ENCODE results near the gene IFITM1.
"Not testable (repeated sequence)": the region's sequence is repeated elsewhere in the genome, so short reads cannot be mapped to it uniquely, and the experiment has no call there.

The IFITM1 gene

DNA sequence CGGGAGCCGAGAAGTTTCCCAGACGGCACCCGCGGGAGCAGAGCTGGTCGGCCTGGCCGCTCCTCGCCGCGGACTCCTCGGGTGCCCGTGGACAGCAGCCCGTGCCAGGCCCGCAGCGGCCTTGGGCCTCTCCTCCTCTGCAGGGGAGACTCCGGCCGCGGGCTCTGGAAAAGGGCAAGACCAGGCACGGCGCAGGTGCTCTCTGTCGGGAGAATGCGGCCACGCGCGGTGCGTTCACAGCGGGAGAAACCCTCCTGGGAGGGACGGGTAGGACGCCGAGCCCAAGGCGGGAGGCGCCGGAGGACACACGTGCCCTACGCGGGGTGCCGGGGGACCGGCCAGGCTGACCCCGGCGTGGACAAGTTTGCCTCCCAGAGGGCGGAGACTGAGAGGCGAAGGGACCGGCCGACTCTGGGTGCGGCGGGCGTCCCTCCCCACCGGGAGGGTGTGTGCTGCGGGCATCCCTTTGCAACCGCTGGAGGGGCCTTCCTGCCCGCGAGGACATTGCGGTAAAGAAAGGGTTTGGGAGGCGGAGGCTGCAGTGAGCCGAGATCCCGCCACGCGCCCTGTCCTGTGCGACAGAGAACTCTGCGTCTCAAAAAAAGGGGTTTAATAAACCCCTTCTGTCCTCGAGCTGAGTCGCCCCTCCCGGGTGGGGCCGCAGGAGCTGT is 2.3 kb downstream of the IFITM1 start:
- TF ChIP-seq POLR2A (IDR thresholded peaks at IDR 0.05; ENCODE audit: low read depth, low read length): no peak
- no peak for FAIRE-seq
- DNase-seq (ENCODE audit: insufficient read length, low spot score): no peak

DNA sequence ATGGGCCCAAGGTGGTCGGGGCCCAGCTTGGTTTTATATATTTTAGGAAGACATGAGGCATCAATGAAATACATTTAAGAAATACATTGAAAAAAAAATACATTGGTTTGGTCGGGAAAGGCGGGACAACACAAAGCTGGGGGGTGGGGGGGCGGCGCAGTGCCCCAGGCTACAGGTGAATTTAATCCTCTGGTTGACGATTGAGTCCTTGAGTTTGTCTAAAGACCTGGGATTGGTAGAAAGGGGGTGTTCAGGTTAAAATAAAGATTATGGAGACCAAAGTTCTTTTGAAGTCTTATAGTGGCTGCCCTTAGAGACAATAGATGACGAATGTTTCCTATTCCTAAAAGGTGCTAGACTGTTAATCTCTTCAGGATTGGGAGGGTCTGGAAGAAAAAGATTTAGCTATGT is 3.1 kb downstream of the IFITM1 start:
- DNase-seq (ENCODE audit: insufficient read length, low spot score) (no peak), FAIRE-seq (no peak)
- no peak for TF ChIP-seq POLR2A (IDR thresholded peaks at IDR 0.05; ENCODE audit: low read depth, low read length)

DNA sequence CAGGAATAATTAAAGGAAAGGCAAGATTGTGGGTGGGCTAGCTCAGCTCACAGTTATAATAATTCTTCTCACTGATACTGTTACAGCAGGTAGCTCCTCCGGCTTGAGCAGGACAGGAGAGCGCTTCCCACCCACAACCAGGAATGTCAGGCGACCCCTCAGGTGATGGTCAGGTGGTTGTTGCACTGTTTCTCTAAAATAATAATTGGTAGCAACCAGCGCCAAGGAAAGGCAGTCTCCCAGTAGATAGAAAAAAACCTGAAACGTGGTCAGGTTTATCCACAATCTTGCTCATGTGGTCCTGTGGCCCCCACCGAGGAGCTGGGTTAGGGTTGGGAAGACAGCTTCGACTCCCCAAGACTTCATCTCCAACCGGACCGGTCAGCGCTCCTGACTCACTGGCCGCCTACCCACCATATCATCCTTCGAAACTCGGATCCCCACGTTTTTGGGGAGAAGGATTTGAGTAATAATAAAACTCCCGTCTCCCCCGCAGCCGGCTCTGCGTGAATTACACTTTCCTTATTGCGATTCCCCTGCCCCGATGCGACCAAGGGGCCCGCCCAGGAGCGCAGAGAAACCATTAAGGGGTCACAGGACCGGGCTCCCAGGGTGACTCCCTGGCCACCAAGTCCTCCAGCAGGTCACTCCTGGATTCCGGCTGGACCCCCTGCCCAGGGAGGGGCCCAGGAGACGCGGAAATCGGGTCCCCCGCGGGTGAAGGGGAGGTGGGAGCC is 4.0 kb downstream of the IFITM1 start:
- not testable (repeated sequence) for FAIRE-seq; DNase-seq (ENCODE audit: insufficient read length, low spot score)

DNA sequence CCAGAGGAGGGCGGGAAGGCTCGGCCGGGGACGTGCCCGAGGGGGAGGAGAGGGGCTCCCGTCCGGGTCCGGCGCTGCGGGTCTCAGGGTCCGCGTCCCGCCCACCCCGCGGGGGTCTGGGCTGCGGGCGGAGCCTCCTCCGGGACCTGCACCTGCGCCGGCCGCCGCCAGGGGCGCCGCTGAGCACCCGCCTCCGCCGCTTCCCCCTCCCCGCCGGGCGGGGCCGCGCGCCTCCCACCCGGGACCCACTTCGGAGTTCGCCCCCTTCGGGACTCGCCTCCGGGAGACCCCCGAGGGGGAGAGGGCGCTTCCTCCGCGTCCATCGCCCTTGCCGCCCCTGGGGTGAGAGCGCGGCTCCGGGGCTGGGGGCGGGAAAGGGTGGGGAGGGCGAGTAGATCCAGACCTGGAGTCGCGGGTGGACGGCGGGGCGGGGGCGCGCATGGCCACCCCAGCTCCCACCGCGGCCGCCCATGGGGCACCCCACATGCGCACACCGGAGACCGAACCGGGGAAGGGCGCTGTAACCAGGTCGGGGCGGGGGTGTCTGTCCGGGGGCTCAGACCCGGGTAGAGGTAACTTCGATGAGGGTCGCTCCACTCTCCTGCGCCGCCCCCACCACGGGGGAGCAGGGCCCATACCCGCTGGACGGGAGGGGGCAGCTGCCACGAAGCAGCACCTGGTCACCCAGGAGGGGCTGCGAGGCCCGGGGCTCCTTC is 4.7 kb downstream of the IFITM1 start:
- FAIRE-seq: not testable (repeated sequence)

GRCh38 chr11:319121-319887 is 5.5 kb downstream of the IFITM1 start:
- DNase-seq (ENCODE audit: insufficient read length, low spot score); FAIRE-seq: not testable (repeated sequence)
- TF ChIP-seq POLR2A (IDR thresholded peaks at IDR 0.05; ENCODE audit: low read depth, low read length): 0 out of 2 replicates have a peak, but pooled peaks have one; percentile 6

More for the DNA sequence above, 4.7 kb downstream of the IFITM1 start:
- DNase-seq (ENCODE audit: insufficient read length, low spot score): not testable (repeated sequence)

- DNase-seq (ENCODE audit: insufficient read length, low spot score); FAIRE-seq: not testable (repeated sequence)
Measured at GRCh38 chr11:319888-320273, 6.0 kb downstream of the IFITM1 start.

DNA sequence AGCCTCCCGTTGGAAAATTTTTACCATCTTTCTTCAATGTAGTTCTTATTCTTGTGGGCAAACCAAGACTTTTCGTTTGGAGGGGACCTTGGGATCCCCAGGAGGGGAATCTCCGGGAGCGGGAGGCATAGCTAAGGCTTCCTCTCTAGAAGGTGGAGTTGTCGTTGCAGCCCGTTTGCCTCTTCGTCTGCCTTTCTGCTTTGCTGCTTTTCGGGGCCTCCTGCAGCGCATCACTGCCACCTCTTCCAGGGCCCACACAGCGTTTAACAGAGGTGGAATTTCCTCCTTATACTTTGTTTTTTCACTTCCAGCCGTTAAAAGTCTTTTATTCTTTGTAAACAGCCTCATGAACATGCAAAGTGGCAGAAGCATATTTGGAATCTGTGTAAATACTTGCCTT is 10.3 kb downstream of the IFITM1 start:
- no peak for FAIRE-seq
- DNase-seq (ENCODE audit: insufficient read length, low spot score): no peak
- no peak for TF ChIP-seq POLR2A (IDR thresholded peaks at IDR 0.05; ENCODE audit: low read depth, low read length)

DNA sequence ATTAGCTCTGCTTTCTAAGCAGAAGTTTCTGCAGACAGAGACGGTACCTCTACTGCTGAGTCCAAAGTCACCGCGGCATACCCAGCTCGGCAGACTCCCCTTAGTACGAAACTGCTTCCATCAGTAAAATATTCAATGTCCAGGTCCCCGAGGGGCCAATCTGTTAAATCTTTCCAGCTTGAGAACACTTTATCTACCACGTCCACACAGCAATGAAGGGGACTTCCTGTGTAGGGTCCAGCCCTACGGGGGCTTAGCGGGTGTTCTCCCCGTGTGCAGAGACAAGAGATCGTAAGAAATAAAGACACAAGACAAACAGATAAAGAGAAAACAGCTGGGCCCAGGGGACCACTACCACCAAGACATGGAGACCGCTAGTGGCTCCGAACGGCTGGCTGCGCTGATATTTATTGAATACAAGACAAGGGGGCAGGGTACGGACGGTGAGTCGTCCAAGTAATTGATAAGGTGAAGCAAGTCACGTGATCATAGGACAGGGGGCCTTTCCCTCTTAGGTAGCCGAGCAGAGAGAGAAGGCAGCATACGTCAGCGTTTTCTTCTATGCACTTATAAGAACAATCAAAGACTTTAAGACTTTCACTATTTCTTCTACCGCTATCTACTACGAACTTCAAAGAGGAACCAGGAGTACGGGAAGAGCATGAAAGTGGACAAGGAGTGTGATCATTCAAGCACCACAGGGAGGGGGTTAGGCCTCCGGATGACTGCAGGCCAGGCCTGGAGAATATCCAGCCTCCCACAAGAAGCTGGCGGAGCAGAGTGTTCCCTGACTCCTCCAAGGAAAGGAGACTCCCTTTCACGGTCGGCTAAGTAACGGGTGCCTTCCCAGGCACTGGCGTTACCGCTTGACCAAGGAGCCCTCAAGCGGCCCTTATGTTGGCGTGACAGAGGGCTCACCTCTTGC is 11.0 kb downstream of the IFITM1 start:
- not testable (repeated sequence) for DNase-seq (ENCODE audit: insufficient read length, low spot score); FAIRE-seq

DNA sequence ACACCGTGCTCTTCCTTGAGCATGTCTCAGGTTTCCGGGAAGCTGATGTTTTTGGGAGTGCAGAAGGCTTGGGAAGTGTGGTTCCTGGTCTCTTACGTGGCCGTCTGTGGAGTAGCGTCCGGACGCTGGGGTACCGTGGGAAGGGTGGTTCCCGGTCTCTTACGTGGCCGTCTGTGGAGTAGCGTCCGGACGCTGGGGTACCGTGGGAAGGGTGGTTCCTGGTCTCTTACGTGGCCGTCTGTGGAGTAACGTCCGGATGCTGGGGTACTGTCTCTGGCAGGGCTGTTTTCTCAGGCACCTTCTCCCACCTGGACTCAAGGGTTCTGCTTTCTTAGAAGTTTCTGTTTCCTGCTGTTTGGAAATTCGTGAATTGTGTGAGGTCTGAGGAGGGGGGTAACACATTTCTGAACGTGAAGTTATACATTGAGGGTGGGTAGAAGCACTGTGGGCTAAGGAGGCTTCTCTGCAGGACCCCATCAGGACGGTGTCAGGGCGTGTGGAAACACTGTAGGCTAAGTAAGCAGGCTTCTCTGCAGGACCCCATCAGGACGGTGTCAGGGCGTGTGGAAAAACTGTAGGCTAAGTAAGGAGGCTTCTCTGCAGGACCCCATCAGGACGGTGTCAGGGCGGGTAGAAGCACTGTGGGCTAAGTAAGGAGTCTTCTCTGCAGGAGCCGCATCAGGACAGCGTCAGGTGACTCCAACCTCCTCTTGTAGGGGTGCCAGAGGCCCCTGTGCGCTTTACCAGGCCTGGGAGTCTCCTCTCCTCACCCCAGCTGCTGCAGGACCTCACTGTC is 12.2 kb downstream of the IFITM1 start:
- FAIRE-seq: no peak
- no peak for TF ChIP-seq POLR2A (IDR thresholded peaks at IDR 0.05; ENCODE audit: low read depth, low read length)
- DNase-seq (ENCODE audit: insufficient read length, low spot score): no peak

GRCh38 chr11:326592-326841 is 12.7 kb downstream of the IFITM1 start:
- DNase-seq (ENCODE audit: insufficient read length, low spot score): no peak
- no peak for FAIRE-seq
- TF ChIP-seq POLR2A (IDR thresholded peaks at IDR 0.05; ENCODE audit: low read depth, low read length): no peak

DNA sequence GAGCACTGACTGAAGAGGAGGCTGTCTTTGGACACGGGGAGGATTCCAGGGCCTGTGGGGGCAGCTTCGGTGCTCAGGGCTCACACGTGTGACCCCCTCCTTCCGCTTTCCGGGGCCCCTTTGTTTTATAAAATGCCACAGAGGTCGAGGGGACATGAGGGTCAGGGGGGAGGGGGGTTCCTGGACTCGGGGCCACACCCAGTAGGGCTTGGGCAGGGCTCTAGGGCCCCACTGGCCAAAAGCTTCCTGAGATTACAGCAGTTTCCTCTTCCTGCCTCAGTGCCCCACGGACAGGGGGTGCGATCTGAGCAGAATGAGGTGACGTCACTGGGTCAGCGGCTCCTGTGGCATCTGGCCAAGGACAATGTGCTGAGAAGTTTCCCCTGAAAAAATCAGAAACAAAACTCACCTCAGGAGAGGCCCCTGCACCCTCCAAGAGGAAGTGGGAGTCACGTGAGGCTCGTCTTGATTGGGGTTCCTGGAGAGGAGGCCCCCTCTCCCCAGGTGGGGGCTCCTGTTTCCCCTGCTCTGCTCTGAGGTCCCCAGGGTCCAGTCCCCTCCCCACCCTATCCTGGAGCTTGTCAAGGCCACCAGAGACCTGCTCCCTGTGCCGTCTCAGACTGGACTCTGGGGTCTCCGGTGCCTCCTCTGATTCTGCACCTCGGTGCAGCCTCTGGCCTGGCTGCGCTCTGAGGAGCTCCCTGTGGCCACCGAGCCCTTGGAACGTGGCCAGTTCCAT is 13.2 kb downstream of the IFITM1 start:
- FAIRE-seq (no peak), DNase-seq (ENCODE audit: insufficient read length, low spot score) (no peak)
- TF ChIP-seq POLR2A (IDR thresholded peaks at IDR 0.05; ENCODE audit: low read depth, low read length): no peak

- DNase-seq (ENCODE audit: insufficient read length, low spot score) (no peak), FAIRE-seq (no peak)
- no peak for TF ChIP-seq POLR2A (IDR thresholded peaks at IDR 0.05; ENCODE audit: low read depth, low read length)
Measured at GRCh38 chr11:327581-327923, 13.7 kb downstream of the IFITM1 start.

Measured in H54 (cell line).